GM19043 (cell line): ENCODE measurements around the gene VPS37C.

Experiments used
- ATAC-seq: cut with Tn5 transposase; IDR thresholded peaks from one replicate; pipeline ENCODE4 v1.9.1; 2021; ENCODE audit warnings: low read depth; ENCODE audit not compliant: unreplicated experiment

VPS37C gene

DNA sequence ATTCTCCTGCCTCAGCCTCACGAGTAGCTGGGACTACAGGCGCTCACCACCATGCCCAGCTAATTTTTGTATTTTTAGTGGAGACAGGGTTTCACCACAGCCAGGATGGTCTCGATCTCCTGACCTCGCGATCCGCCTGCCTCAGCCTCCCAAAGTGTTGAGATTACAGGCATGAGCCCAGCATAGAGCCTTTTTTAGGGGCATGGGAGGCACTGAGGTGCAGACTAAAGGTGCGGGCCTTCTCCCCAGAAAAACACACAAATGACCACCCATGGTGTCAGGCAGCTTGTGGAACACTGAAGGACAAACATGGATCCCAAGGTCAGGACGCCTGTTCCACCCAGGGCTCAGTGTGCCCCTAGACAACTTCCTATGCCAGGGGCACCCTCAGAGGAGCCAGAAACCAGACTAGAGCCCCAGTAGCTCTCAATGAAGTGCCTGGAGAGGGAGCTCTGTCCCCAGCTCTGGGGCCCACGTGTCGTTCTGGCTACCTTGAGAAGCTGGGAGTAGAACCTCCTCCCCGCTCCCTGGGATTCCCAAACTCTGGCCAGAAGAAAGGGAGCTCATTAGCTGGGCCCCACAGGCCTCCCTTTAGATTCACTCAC lies 80.1 kb downstream of the VPS37C start:
- ATAC-seq = no peak

DNA sequence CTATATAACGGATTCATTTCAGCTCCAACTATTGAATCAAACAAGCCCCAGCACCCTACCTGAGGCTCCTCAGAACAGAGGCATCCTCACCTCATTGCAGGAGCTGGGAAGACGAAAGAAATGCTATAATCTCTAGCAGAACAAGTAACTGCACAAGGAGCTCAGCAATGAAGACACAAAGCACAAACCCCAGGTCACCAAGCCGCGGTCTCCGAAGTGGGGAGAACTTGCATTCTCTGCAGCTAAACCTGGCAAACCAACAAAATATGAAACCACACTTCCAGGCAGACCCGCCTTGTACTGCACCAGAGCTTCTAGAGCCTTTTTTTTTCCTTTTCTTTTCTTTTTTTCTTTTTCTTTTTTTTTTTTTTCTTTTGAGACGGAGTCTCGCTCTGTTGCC lies 80.7 kb downstream of the VPS37C start:
- no peak for ATAC-seq
